ENCODE measurements around the gene ORC2.

DNA sequence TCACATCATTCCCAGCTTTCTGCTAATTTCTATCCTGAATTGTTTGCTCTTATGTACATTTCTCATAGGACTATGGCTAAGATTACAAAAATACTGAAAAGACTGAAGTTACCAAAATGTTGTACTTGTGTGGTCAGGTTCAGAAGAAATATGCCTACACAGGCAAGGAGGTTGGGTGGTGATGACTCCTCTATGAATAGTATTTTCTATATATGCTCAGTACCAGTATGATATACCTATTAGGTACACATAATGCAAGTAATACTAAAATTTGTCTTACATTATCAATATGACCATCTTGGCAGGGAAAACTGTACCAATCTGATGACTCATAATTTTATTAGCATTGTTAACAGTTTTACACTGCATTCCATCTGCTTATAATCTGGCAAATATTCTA lies 12.2 kb upstream of the ORC2 start:
- TF ChIP-seq CTCF (IDR thresholded peaks at IDR 0.05; ENCODE audit: insufficient read depth, low read depth, low read length) (no peak), EZH2 (IDR thresholded peaks at IDR 0.05; ENCODE audit: insufficient read depth, low read length) (no peak)

Data from astrocyte (in vitro differentiated cells and primary cell).